Endodermal cell (in vitro differentiated cells): ENCODE data around the gene WDTC1. TPM values are rescaled to one million over a fixed set of nuclear protein-coding genes. Genes with fewer than 3 reads are reported as not detected.

Experiments
- DNase-seq: peaks from one replicate; pipeline ENCODE4 v3.0.0-alpha.2; 2017
- H3K27ac ChIP-seq: 2 replicates; pipeline ENCODE4 v1.5.1; 2013; ENCODE audit warnings: mild to moderate bottlenecking, low read depth, low read length, moderate library complexity
- H3K27me3 ChIP-seq: 2 replicates; pipeline ENCODE4 v1.6.1; 2013; ENCODE audit warnings: mild to moderate bottlenecking, low read length, moderate library complexity; ENCODE audit not compliant: insufficient read depth, control insufficient read depth, poor library complexity, severe bottlenecking
- H3K36me3 ChIP-seq: 2 replicates; pipeline ENCODE4 v1.7.0; 2013; ENCODE audit warnings: mild to moderate bottlenecking, low read length, moderate library complexity; ENCODE audit not compliant: control insufficient read depth, insufficient read depth
- H3K4me1 ChIP-seq: one replicate; pipeline ENCODE4 v1.7.0; 2013; ENCODE audit warnings: low read length; ENCODE audit not compliant: control insufficient read depth, insufficient read depth
- H3K4me3 ChIP-seq: 2 replicates; pipeline ENCODE4 v1.5.1; 2013; ENCODE audit warnings: mild to moderate bottlenecking, low read length, moderate library complexity
- H3K9ac ChIP-seq: 2 replicates; pipeline ENCODE4 v1.6.1; 2013; ENCODE audit warnings: mild to moderate bottlenecking, low read length, moderate library complexity; ENCODE audit not compliant: poor library complexity, severe bottlenecking; ENCODE audit errors: extremely low read depth
- H3K9me3 ChIP-seq: 2 replicates; pipeline ENCODE4 v1.6.1; 2013; ENCODE audit warnings: mild to moderate bottlenecking, low read length, moderate library complexity; ENCODE audit not compliant: control insufficient read depth
- H3K27ac Mint-ChIP-seq: 2 replicates; pipeline ENCODE4 v1.8.0; 2020; ENCODE audit warnings: mixed read lengths
- H3K27me3 Mint-ChIP-seq: 2 replicates; pipeline ENCODE4 v1.8.0; 2021; ENCODE audit warnings: mild to moderate bottlenecking, mixed read lengths; ENCODE audit not compliant: insufficient read depth
- H3K36me3 Mint-ChIP-seq: 2 replicates; pipeline ENCODE4 v1.8.0; 2020; ENCODE audit warnings: low read depth, mixed read lengths
- H3K4me1 Mint-ChIP-seq: 2 replicates; pipeline ENCODE4 v1.8.0; 2020; ENCODE audit warnings: mixed read lengths
- H3K4me3 Mint-ChIP-seq: 2 replicates; pipeline ENCODE4 v1.8.0; 2020; ENCODE audit warnings: mild to moderate bottlenecking, moderate library complexity, mixed read lengths
- H3K9me3 Mint-ChIP-seq: 2 replicates; pipeline ENCODE4 v1.8.0; 2020; ENCODE audit warnings: mild to moderate bottlenecking, mixed read lengths
- CTCF ChIP-seq: fragments of 200-600 bp; sonication (generic); conservative IDR thresholded peaks from 2 replicates; pipeline ENCODE4 v1.5.0; 2021; ENCODE audit warnings: antibody characterized with exemption, mild to moderate bottlenecking
- WGBS, 2 experiments: methylation state at CpG; one replicate each; pipeline versions ENCODE4 v1.1.5 to v1.1.7; 2013; ENCODE audit warnings: missing lambda C conversion rate in 2 of 2, mixed read lengths in 1 of 2; ENCODE audit not compliant: insufficient coverage in 1 of 2, insufficient read length in 1 of 2; 5-methylcytosine and 5-hydroxymethylcytosine counted together
- total RNA-seq, 2 donors: library from RNA; stranded (reverse); fragmentation: NEBNext Ultra II Directional in 1 of 2; extraction: Animal tissue kit (Norgen Biotek cat#: 25700) in 1 of 2; gene quantifications; 2 replicates in 1 of 2; 3 replicates in 1 of 2; pipeline ENCODE4 v1.2.1, GENCODE V29; 2021

The WDTC1 gene
- total RNA-seq, 2 donors from 2014 or later: 34.7 to 41.9 TPM

GRCh38 chr1:27350663-27351540 lies 116.5 kb downstream of the WDTC1 start:
- peak; percentile 46 for TF ChIP-seq CTCF
- DNase-seq: peak; percentile 99
- Mint-ChIP-seq H3K27ac (no peak overlapping the region), H3K27me3 (peaks cover 11% of the 10 kb centered on the region), H3K4me3 (peak overlapping the region; percentile 60), H3K4me1 (no peaks in the 10 kb centered on the region), H3K36me3 (peaks cover 7% of the 10 kb centered on the region), H3K9me3 (peaks cover 5% of the 10 kb centered on the region)
- Histone ChIP-seq H3K9me3 (no peaks in the 10 kb centered on the region), H3K27ac (no peak overlapping the region), H3K36me3 (no peaks in the 10 kb centered on the region), H3K4me3 (peak overlapping the region; percentile 73), H3K27me3 (peaks cover 16% of the 10 kb centered on the region), H3K9ac (peak overlapping the region; percentile 2), H3K4me1 (no peaks in the 10 kb centered on the region)
- 11 to 14% methylated on average over 24 to 62 of the region's 62 CpGs for WGBS, 2 experiments

DNA sequence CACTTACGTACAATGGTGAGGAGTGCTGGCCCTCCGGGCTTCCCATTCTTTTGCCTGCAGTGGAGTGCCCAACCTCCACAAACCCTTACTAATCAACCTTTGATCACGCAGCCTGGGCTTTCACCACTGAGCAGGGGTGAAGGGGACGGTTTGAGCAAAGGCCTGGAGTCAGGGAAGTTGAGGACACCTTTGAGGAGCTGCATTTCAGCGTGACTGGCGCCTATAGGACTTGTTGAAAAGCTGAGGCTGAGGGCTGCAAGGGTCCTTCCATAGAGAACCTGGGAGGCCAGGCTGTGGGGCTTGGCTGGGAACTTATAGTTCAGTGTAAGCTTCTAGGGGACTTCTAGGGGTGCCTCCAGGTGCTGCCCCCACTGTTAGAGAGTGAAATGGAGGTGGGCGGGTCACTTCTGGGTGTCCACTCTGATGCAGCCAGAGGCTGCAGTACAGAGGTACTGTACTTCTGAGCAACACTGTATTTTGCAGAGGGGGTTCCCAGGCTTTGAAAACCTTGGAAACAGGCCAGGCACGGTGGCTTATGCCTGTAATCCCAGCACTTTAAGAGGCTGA lies 117.2 kb downstream of the WDTC1 start:
- Mint-ChIP-seq H3K4me3 (peak overlapping the region; percentile 60), H3K9me3 (peaks cover 5% of the 10 kb centered on the region), H3K36me3 (peaks cover 7% of the 10 kb centered on the region), H3K27me3 (peaks cover 11% of the 10 kb centered on the region), H3K27ac (peak overlapping the region; percentile 13), H3K4me1 (no peaks in the 10 kb centered on the region)
- no peak for DNase-seq
- no peaks in the 10 kb centered on the region for H3K9me3 ChIP-seq
- H3K36me3 ChIP-seq: no peaks in the 10 kb centered on the region
- TF ChIP-seq CTCF: no peak
- peaks cover 16% of the 10 kb centered on the region for H3K27me3 ChIP-seq
- 35 to 43% methylated on average over 5 to 8 of the region's 8 CpGs for WGBS, 2 experiments
- no peak overlapping the region for H3K27ac ChIP-seq
- peak overlapping the region; percentile 2 for H3K9ac ChIP-seq
- H3K4me1 ChIP-seq: no peaks in the 10 kb centered on the region
- peak overlapping the region; percentile 73 for H3K4me3 ChIP-seq

- Histone ChIP-seq H3K4me3 (no peak overlapping the region), H3K36me3 (no peaks in the 10 kb centered on the region), H3K27me3 (peaks cover 22% of the 10 kb centered on the region), H3K9ac (no peak overlapping the region), H3K9me3 (no peaks in the 10 kb centered on the region), H3K4me1 (no peaks in the 10 kb centered on the region), H3K27ac (no peak overlapping the region)
- H3K4me1 Mint-ChIP-seq: no peaks in the 10 kb centered on the region
- H3K36me3 Mint-ChIP-seq: peaks cover 3% of the 10 kb centered on the region
- no peak overlapping the region for H3K27ac Mint-ChIP-seq
- no peak overlapping the region for H3K4me3 Mint-ChIP-seq
- peaks cover 19% of the 10 kb centered on the region for H3K27me3 Mint-ChIP-seq
- WGBS, 2 experiments: 95 to 100% methylated on average over 1 to 13 of the region's 13 CpGs
- peaks cover 5% of the 10 kb centered on the region for H3K9me3 Mint-ChIP-seq
- DNase-seq: no peak
- TF ChIP-seq CTCF: no peak
Measured at GRCh38 chr1:27353166-27353565, 118.7 kb downstream of the WDTC1 start.
